ENCODE measurements around the gene SMIM31.

SMIM31 gene

GRCh38 chr4:164789047-164789446 lies 35.1 kb downstream of the SMIM31 start:
- no peak for DNase-seq

- DNase-seq: no peak
Observed at GRCh38 chr4:164790249-164790648, 36.3 kb downstream of the SMIM31 start.

GRCh38 chr4:164799410-164799809 lies 45.5 kb downstream of the SMIM31 start:
- DNase-seq: no peak

GRCh38 chr4:164800786-164801185 lies 46.9 kb downstream of the SMIM31 start:
- DNase-seq: no peak

- DNase-seq: no peak
Observed at GRCh38 chr4:164802301-164802901, 48.5 kb downstream of the SMIM31 start.

- no peak for DNase-seq
Observed at GRCh38 chr4:164803702-164804101, 49.8 kb downstream of the SMIM31 start.

GRCh38 chr4:164807611-164808010 lies 53.7 kb downstream of the SMIM31 start:
- no peak for DNase-seq

GRCh38 chr4:164813554-164813953 lies 59.6 kb downstream of the SMIM31 start:
- DNase-seq: no peak

- DNase-seq: no peak
Observed at GRCh38 chr4:164815711-164816110, 61.8 kb downstream of the SMIM31 start.

GRCh38 chr4:164819366-164819765 lies 65.4 kb downstream of the SMIM31 start:
- no peak for DNase-seq

GRCh38 chr4:164821711-164822110 lies 67.8 kb downstream of the SMIM31 start:
- DNase-seq: no peak

- DNase-seq: no peak
Observed at GRCh38 chr4:164824581-164824980, 70.7 kb downstream of the SMIM31 start.

- DNase-seq: no peak
Observed at GRCh38 chr4:164828955-164829354, 75.0 kb downstream of the SMIM31 start.

GRCh38 chr4:164846566-164846965 lies 92.6 kb downstream of the SMIM31 start:
- no peak for DNase-seq

GRCh38 chr4:164847016-164847415 lies 93.1 kb downstream of the SMIM31 start:
- DNase-seq: no peak

- no peak for DNase-seq
Observed at GRCh38 chr4:164847967-164848649, 94.2 kb downstream of the SMIM31 start.
